Mucosa of descending colon (tissue), 3 donors: ENCODE results near the gene DUS1L. TPM values are rescaled to one million over a fixed set of nuclear protein-coding genes. Genes with fewer than 3 reads are reported as not detected.
A peak's percentile ranks its signal among the peaks of the same experiment; 100 is the strongest.

Experiments used
- ATAC-seq: fragments of 200-7000 bp; cut with Tn5 transposase; one replicate; pipeline ENCODE4 v1.9.1; 2020; ENCODE audit warnings: mild to moderate bottlenecking, moderate library complexity
- DNase-seq, 3 donors: peaks; one replicate each; pipeline ENCODE4 v3.0.0-alpha.2; 2020
- H3K36me3 ChIP-seq: fragments of 200-600 bp; one replicate; pipeline ENCODE4 v1.8.0; 2021; ENCODE audit warnings: low read depth, mild to moderate bottlenecking
- H3K4me1 ChIP-seq: fragments of 200-600 bp; one replicate; pipeline ENCODE4 v1.8.0; 2021; ENCODE audit warnings: low read depth, mild to moderate bottlenecking
- H3K4me3 ChIP-seq: fragments of 200-600 bp; one replicate; pipeline ENCODE4 v1.8.0; 2021; ENCODE audit warnings: mild to moderate bottlenecking
- H3K9me3 ChIP-seq: fragments of 200-600 bp; one replicate; pipeline ENCODE4 v1.8.0; 2021; ENCODE audit warnings: mild to moderate bottlenecking
- intact Hi-C, 2 donors: fragments of 100-400 bp; cut with DNase I in 1 of 2; cut with micrococcal nuclease in 1 of 2; formaldehyde crosslinking; loops; one replicate each; pipeline versions ENCODE4 v1.11.0 to v1.11.1; 2022; cut with DNase I, micrococcal nuclease
- total RNA-seq, 3 donors: library from RNA; stranded (reverse); fragmentation: NEBNext Ultra II Directional in 2 of 3; extraction: Animal tissue kit (Norgen Biotek cat#: 25700) in 2 of 3; gene quantifications; one replicate each; pipeline versions ENCODE4 v1.2.1 to v1.2.4, GENCODE V29; 2021 to 2023
- TF ChIP-seq, protein P1 (sequence below): fragments of 200-600 bp; IDR thresholded peaks from one replicate; pipeline ENCODE4 v1.8.0; 2022; ENCODE audit warnings: antibody characterized with exemption, mild to moderate bottlenecking
- donor health status: DM: no; HTN: no; CAD: no; lungs with moderate emphysema.
- donor health status: DM: no; HTN: no; CAD: no.
- donor health status: DM: no; HTN: yes; CAD: no.

DUS1L gene
- total RNA-seq, 3 donors from 2014 or later = 99.8 to 143 (median 138) TPM

DNA sequence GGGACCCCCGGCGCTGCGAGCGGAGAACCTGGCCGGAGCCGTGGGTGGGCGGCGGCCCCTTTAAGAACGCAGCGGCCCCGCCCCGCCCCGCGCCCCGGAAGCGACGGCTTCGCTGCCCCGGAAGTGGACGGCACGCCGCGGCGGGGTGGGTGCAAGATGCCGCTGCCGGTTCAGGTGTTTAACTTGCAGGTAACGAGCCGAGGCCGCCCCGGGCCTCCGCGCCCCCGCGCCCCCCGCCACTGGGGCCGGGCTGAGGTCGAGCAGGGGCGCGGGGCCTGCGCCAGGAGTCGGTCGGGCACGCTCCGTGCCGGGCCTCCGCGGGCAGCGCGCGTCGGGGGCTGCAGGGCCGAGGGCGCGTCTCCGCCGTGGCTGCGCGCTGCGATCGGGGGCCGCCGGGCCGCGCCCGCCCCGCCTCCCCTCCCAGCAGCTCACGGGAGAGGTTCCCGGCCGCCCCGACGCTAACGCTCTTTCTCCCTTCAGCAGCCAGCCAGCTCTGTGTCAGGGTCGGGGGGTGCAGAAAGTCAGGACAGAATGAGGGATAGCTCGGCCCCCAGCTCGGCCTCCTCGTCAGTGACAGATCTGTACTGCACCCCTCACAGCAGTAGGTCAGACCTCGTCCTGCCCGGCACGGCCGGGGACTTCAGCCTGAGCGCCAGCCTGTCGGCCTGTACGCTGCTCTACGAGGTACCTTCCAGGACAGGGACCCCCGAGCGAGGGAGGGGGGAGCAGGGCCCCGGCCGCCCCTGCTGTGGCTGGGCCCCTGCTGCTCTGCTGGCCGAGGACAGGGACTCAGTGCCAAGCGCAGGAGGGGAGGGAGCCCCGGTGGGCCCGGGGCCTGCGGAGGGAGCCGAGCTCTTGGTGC, 13.6 kb downstream of the DUS1L start, which contains the start of the genes GPS1 and RFNG:
TSS of gene GPS1 (plus strand) at position 123 of the 862 bp plus-strand sequence. CDS start at position 157, 34 bp downstream.
TSS of gene RFNG (minus strand) at position 36 of the 862 bp plus-strand sequence. CDS start 45 bp downstream, outside the sequence.
- ATAC-seq (peak; percentile 86), DNase-seq (peak; percentile 87 to 89 (median 88))
- intact Hi-C loops = no loop called here
- Histone ChIP-seq H3K4me1 (peaks cover 21% of the 10 kb centered on the region), H3K4me3 (peak within 1 kb of the TSS; percentile 73), H3K36me3 (no peaks in the 10 kb centered on the region), H3K9me3 (no peaks in the 10 kb centered on the region)
- TF ChIP-seq, protein P1, sequence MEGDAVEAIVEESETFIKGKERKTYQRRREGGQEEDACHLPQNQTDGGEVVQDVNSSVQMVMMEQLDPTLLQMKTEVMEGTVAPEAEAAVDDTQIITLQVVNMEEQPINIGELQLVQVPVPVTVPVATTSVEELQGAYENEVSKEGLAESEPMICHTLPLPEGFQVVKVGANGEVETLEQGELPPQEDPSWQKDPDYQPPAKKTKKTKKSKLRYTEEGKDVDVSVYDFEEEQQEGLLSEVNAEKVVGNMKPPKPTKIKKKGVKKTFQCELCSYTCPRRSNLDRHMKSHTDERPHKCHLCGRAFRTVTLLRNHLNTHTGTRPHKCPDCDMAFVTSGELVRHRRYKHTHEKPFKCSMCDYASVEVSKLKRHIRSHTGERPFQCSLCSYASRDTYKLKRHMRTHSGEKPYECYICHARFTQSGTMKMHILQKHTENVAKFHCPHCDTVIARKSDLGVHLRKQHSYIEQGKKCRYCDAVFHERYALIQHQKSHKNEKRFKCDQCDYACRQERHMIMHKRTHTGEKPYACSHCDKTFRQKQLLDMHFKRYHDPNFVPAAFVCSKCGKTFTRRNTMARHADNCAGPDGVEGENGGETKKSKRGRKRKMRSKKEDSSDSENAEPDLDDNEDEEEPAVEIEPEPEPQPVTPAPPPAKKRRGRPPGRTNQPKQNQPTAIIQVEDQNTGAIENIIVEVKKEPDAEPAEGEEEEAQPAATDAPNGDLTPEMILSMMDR = no peak

DNA sequence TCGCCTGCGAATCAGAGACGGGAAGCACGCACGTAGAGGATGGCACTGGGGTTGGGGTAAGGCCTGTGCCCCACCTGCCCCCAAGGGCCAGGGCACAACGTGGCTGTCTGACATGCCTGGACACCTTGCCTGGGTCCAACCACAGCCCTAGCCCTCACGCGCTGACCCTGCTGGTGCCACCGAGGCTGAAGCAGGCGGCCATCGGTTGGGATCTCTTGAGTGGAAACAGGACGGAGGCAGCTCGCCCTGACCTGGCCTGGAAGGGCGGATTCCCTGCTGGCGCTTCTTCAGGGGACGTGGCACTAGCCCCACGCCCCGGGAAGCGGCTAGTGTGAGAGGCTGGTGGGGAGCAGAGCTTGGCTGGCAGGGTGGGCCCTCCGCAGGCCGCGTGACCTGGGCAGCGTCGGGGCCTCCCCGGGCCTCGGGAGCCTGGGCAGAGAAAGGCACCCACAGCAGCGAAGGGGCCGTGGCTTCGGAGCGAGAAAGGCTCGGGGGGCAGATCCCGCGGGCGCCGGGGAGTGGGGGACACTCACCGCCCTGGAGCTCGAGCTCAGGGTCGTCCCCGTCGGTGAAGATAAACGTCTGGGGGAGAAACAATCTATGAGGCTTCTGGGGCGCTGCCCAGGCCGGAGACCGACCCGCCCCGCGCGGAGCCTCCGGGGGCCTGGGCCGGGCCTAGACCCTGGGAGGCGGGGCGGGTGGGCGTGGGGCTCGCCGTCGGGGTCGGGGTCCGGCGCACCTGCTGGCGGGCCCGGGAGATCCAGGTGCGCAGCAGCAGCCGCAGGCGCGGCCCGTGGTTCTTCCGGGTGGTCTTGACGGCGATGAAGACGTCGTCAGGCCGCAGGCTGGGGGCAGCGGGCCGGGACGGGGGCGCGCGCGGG, 14.6 kb downstream of the DUS1L start:
- TF ChIP-seq, protein P1 = no peak
- ATAC-seq (peak; percentile 6), DNase-seq (peak in 2 of 3 donors; percentile 45 to 62)
- H3K36me3 ChIP-seq = no peaks in the 10 kb centered on the region
- peak overlapping the region; percentile 73 for H3K4me3 ChIP-seq
- peaks cover 21% of the 10 kb centered on the region for H3K4me1 ChIP-seq
- intact Hi-C loops = no loop called here
- no peaks in the 10 kb centered on the region for H3K9me3 ChIP-seq

DNA sequence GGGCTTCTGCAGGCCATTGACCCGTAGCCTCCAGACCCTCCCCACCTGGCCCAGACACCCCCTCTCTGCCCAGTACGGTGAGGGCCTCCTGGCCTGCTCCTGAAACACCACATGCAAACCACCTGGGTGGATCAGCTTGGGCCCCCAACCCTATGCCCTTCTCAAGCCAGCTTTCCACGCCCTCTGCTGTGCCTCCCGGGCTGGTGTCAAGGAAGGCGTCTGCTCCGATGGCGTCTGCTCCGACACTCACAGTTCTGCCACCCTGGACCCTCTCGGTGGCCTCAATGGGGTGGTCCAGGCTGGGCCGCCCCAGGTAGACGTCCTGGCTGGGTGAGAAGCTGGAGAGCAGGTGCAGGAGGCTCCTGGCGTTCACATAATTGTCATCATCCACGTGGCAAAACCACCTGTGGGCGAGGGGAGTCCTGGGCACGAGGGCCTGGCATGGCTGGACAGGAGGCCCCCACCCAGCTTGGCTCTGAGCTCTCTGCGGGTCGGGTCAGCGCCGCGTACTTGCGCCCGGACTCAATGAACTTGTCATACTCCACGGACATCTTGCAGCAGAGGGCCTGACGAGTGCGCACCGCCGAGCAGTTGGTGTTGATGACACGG, 15.3 kb downstream of the DUS1L start:
- peak in 2 of 3 donors; percentile 31 to 46 for DNase-seq
- TF ChIP-seq, protein P1 = no peak

DNA sequence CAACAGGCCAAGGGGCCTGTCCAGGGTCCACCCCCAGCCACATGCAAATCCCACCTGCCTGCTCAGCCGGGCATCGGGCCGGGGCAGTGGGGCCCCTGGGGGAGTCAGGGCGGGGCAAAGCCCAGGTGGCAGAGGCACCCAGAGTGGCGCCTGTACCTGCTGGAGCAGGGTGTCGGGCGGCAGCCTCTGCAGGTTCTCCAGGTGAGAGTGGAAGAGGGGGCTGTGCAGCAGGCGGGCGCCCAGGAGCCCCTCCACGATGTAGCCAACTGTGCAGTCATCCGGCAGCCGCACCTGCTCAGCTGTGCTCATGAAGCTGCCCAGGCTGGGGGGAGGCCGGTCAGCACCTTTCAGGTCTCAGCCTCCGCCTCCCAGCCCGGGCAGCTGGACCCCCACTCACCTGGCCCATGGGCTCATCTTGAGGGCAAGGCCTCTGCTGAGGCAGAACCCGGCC, 16.1 kb downstream of the DUS1L start:
- DNase-seq (peak in 1 of 3 donors; percentile 42), ATAC-seq (no peak)
- H3K4me3 ChIP-seq = no peak overlapping the region
- H3K9me3 ChIP-seq = no peaks in the 10 kb centered on the region
- no peaks in the 10 kb centered on the region for H3K36me3 ChIP-seq
- intact Hi-C loops = no loop called here
- TF ChIP-seq, protein P1 = no peak
- H3K4me1 ChIP-seq = peaks cover 21% of the 10 kb centered on the region

More for the DNA sequence above, 15.3 kb downstream of the DUS1L start:
- no peak overlapping the region for H3K4me3 ChIP-seq
- H3K36me3 ChIP-seq = no peaks in the 10 kb centered on the region
- peaks cover 21% of the 10 kb centered on the region for H3K4me1 ChIP-seq
- H3K9me3 ChIP-seq = no peaks in the 10 kb centered on the region
- intact Hi-C loops = no loop called here
- no peak for ATAC-seq

DNA sequence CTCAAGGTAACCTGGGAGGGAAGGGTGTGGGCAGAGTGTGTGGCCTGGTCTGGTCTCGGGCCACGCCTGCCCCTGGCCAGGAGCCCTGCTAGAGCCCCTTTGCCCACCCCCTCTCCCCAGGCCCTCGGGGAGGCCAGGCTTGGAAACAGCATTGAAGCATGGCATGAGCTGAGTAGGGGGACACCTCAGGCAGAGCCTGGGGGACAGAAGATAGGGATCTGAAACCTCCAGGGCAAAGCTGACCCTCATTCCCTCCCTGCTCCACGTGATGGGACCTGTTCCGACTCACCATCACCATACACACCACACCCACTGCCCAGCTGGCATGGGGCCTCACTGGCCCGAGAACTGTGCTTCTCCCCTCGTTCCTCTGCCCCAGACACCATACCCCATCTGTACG, 16.5 kb downstream of the DUS1L start:
- intact Hi-C loops = no loop called here
- DNase-seq = no peak
- peaks cover 21% of the 10 kb centered on the region for H3K4me1 ChIP-seq
- H3K9me3 ChIP-seq = no peaks in the 10 kb centered on the region
- no peak overlapping the region for H3K4me3 ChIP-seq
- no peak for ATAC-seq
- TF ChIP-seq, protein P1 = no peak
- H3K36me3 ChIP-seq = no peaks in the 10 kb centered on the region
